Right ventricle myocardium superior (tissue), 1 donor: ENCODE measurements around the gene CEP164. TPM values are rescaled to one million over a fixed set of nuclear protein-coding genes. Genes with fewer than 3 reads are reported as not detected.

Experiments
- ATAC-seq: fragments of 200-7000 bp; cut with Tn5 transposase; one replicate; pipeline ENCODE4 v1.9.1; 2020; ENCODE audit warnings: mild to moderate bottlenecking; ENCODE audit not compliant: poor library complexity
- DNase-seq: peaks from one replicate; pipeline ENCODE4 v3.0.0-alpha.2; 2020
- intact Hi-C: fragments of 100-400 bp; cut with DNase I; formaldehyde crosslinking; loops from one replicate; pipeline ENCODE4 v1.11.2; 2022
- total RNA-seq: library from RNA; stranded (reverse); fragmentation: NEBNext Ultra II Directional; extraction: Animal tissue kit (Norgen Biotek cat#: 25700); gene quantifications from one replicate; pipeline ENCODE4 v1.2.1, GENCODE V29; 2021
- donor health status: DM: no; HTN: yes; CAD: no; lungs with severe emphysema.

CEP164 gene
- total RNA-seq, 1 donor from 2014 or later = 4.3 TPM

DNA sequence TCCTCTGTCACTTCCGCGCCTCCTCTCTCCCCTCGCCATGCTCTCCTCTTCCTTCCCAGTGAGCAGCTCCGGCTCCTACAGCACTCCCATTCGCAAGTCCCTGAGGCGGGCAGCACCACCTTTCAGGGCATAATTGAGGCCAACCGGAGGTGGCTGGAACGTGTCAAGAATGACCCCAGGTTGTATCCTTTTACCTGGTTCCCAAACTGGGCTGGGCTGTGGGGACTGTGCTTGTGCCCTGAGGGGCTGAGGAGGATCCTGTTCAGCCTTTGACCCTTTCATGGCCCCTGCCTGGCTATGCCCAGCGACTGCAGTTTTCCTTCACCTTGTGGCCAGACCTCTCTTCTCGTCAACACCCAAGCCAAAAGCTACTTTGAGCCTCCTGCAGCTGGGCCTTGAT lies 84.1 kb downstream of the CEP164 start:
- intact Hi-C loops = no loop called here
- DNase-seq (no peak), ATAC-seq (no peak)

DNA sequence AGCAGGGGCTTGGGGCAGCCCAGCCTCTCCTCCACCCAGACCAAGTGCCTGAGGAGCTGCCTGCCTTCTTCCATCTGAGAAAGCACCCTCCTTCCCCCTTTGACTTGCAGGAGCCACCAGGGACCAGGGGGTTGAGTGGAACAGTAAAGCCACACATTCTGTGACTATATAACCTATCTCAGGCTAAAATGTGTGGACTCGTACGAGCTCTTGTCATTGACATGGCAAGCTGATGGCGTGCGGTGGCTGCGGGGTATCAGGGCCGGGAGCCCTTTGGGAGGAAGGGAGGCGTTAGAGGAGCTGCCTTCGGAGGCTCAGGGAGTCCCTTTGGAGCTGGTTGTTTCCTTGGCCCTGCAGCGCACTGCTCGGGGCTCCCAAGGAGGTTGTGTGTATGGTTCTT lies 84.5 kb downstream of the CEP164 start:
- DNase-seq (no peak), ATAC-seq (no peak)
- intact Hi-C loops = no loop called here

DNA sequence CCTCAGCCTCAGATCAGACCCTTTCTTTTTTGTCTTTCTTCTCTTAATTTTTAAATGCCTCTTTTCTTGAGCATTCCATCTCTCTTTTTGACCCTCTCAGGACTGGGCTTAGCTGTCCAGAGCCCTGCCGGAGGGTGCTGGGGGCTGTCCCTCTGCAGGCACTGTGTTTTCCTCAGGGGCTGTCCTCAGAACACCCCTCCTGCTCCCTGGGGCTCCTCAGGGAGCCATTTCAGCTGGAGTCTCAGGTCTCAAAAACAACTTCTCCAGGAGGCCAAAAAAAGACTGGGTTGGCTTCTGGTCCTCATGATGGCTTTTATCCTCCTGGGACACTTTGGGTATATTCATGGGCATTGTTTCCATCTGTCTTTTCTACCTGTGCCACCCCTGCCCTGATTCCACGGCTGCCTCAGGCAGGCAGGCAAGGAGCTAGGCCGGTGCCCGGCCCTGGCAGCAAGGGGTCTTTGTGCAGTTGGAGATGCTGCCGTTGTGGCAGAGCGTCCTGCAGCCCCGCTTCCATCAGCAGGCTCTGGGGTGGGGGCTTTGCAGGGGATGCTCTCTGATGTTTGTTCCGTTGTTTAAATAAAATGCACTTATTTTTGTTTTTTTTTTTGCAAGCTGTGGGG lies 85.1 kb downstream of the CEP164 start:
- intact Hi-C loops = no loop called here
- ATAC-seq (no peak), DNase-seq (no peak)

DNA sequence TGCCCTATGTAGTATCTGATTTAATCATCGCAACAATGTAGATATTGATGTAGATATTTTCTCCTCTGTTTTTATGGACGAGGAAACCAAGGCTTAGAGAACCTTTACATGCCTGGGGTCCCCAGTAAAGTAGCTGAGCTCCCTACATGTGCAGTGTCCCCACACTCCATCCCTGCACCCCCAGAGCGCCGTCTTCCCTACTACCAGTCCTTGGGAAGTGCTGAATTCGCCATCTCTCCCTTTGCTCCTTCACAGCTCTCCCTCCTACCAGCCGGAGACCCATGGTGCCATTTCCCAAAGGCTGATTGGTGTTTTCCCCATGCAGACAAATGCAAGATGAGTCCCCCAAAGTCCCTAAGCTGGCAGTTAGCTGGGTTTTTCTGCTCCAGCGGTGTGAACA lies 86.0 kb downstream of the CEP164 start:
- ATAC-seq (no peak), DNase-seq (no peak)
- intact Hi-C loops = no loop called here

DNA sequence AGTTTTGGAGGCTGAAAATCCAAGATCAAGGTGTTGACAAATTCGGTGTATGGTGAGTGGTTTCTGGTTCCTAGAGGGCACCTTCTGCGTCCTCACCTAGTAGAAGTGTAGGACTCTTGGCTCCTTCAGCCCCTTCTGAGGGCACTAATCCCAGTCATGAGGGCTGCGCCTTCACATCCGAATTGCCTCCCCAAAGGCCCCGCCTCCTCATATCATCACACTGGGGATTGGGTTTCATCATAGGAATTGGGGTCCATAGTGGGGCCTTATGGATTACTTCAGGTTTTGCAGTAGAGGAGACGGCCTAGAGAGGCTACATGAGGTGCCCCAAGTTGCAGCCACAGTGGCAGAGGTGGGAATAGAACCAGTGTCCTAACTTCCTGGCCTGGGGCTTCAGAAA lies 87.1 kb downstream of the CEP164 start:
- DNase-seq (no peak), ATAC-seq (no peak)
- intact Hi-C loops = no loop called here

DNA sequence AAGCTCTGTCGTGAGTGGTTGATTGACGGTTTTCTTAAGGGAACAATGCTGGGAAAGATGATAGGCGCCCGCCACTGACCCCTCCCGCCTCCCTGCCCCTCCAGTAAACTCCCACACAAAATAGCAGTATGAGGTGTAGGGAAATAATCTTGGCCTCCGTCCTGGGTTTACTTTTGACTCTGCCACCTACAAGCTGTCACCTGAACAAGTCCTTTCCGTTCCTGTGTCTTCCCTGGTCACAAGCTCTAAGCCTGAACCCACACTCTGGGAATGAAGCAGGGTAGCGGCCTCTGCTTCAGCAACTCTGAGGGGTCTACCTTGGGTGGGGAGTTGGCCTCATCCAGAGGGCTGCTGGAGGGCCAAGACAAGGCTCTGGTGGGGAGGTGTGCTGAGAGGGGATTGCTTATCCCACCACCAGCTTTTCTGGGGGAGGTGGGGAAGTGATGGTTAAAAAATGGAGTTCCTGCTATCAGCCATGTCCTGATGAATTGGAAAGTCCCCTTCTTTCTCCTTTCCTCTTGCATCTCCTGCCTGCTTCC lies 87.8 kb downstream of the CEP164 start:
- no peak for ATAC-seq
- DNase-seq = no peak
- intact Hi-C loops = no loop called here

DNA sequence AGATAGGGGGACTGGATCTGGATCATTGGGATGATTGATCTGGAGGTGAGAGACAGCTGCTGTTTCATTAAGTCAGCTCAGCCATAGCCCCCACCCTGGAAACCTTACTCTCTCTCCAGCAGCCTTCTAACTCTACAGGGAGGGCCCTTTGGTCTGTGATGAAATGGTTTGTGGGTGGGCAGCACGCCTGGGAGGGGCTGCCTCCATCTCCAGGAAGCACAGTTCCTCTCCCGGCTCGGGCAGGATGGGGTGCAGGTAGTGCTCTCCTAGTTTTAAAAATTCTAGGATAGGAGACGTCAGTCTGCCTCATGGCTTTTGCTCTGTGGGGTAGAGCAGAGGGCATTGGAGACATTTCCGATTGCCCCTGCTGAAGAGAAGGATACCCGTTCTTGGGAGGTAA lies 89.7 kb downstream of the CEP164 start:
- intact Hi-C loops = no loop called here
- no peak for ATAC-seq
- DNase-seq = no peak

DNA sequence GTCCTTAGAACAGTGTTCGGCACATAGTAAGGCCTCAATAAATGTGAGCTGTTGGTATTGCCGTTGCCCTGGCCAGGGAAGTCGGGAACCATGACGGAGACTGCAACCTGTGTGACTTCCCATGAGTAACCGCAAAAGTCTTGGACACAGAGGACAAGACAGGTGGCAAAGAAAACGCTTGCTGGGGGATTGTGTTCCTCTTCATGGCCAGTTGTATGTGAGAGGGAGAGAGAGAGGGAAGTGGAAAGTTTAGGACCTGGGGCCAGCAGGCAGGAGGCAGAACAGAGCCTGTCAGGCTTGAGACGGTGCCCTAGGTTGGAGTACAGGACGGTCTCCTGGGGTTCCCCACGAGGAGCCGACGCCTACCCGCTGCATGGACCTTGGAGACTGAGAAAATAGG lies 90.2 kb downstream of the CEP164 start:
- ATAC-seq = no peak
- no peak for DNase-seq
- intact Hi-C loops = no loop called here

DNA sequence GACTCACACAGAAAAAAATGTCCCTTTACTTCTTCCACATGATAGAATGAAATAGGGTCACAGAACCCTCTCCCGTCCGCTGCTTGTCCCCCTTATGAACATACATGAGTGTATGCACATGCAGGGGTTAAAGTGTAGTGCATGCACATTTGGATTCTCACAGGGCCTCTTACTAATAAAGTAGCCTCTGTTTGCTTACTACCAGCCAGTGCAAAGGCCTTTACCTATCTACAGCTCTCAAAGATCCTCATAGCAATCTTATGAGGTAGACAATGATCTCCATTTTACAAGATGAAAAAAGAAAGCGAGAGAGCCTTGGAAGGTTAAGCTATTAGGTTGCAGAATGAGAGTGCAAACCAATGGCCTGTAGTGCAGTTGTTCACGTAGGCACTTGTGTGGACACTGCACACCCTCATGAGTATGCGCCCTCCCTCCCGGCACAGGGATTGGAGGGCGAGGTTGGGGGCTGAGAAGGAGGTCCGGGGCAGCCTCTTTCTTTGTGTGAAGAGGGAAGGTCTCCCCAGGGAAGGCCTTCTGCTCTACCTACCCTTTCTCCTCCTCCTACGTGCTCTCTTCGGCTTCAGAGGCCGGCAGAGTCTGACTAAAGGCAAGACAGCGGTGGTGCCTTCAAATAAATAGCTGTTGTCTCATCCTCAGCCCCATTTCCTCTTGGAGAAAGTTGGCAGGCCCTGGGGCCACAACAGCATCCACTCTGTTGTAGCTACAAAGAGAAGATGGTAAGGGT lies 91.3 kb downstream of the CEP164 start:
- DNase-seq (no peak), ATAC-seq (no peak)
- intact Hi-C loops = no loop called here

DNA sequence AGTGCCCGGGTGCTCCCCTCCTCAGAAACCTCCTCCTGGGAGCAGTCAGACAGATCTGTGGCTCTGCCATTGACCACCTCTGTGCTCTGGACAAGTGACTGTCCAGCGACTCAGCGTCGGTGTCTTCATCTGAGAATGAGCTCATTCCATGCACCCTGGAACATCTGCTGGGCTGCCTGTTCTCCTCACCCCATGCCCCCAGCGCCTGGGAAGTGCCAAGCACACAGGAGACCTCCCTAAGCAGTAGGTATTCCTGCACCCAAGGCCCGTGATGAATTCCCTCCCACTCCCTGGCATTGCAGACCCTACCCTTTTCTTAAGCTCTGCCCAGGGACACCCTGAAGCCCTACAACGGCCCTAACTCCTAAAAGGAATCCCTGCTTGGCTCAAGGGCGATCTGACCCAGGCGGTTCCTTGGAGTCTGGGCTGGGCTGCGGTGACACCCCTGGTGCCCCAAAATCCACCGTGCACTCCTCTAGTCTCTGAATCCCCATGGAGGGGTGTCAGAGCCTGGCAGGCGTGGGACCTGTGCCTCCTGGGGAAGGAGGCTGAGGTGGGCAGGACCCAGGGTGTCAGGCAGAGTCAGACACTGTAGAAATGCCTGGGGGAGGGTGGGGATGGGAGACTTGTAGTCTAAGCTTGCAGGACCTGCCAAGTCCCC lies 92.0 kb downstream of the CEP164 start:
- ATAC-seq (no peak), DNase-seq (no peak)

DNA sequence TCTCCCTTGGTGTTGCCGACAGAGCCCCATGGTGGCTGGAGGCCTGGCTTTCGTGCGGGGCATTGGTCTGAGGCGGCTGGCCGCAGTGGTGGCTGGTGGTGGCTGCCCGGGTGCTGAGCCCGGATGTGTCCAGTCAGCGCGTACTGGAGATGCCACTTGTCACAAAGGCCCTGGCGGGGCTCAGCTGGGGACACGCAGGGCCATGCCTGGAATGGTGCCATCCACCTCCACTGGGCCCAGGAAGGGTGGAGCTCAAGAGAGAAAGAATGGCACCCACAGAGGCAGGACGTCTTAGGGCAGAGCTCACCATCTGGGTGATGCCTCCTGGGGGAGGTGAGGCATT lies 92.5 kb downstream of the CEP164 start:
- intact Hi-C loops = no loop called here
- DNase-seq (no peak), ATAC-seq (no peak)

More for the DNA sequence above, 92.0 kb downstream of the CEP164 start:
- intact Hi-C loops = no loop called here

DNA sequence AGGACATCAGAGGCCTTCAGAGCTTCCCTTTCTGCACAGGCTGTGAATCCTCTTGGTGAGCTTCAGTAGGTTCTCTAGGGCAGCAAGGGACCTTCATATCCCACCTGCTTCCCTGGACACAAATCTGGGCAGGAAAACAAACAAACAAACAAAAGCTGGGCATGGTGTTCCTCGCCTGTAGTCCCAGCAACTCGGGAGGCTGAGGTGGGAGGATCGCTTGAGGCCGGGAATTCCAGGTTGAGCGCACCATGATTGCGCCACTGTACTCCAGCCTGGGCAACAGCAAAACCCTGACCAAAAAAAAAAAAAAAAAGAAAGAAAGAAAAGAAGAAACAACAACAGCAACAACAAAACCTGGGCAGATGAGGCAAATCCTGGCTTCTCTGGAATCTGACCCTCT lies 92.9 kb downstream of the CEP164 start:
- ATAC-seq = no peak
- intact Hi-C loops = no loop called here
- DNase-seq = no peak

DNA sequence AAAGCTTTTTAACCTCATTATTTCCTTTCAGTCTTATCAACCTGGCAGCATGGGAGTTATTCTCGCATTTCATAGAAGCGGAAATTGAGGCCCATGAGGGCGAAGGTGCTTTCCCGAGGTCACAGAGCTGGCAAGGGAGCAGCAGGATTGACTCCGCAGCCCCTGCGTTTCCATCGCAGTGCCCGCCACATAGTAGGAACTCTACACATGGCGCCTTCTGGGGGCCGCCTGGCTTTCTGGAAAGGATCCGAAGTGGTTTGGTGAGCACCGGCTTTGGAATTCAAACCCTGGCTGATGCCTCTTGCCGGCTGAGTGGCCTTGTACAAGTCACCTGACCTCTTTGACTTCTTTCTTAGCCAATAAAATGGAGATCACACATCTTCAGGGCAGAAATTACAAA lies 93.4 kb downstream of the CEP164 start:
- intact Hi-C loops = no loop called here
- ATAC-seq (no peak), DNase-seq (no peak)

DNA sequence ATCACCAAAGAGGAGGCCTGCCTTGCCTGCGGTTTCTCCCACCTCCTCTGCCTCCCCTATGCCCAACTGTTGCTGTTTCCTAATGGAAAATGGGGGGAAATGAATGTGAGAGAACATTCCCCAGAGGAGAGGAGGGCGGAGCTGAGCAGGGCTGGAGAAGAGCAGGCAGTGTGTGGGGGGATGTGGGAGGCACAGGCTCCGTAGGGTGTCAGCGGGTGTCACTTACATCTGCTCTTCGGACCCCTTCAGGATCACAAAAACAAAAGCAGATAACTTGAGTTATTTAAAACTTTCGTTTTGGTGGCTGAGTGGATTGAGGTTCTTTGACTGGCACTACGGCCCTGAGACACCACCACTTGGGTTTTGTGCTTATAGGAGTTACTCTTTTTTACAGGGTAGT lies 93.8 kb downstream of the CEP164 start:
- DNase-seq (no peak), ATAC-seq (no peak)
- intact Hi-C loops = no loop called here

DNA sequence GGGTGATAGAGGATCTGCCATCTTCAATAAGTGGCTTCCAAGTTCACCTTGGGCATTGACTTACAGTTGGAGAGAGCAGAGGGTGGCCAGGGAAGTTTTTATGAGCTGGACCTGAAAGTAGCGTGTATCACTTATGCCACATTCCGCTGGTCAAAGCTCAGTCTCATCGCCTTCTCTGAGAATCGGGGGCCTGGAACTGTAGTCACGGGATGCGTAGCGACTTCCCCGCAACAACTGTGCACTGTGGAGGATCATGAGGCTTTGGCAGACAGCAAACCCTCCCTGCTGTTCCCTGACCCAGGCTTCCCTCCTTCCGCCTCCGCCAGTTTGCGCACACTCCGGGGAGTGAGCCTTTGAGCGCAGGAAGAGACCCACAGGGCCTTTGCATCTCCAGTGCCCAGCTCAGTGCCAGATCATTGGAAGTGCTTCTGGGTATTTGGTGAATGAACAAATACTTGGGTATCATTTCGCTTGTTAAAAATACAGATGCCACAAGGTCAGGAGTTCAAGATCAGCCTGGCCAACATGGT lies 95.5 kb downstream of the CEP164 start:
- intact Hi-C loops = no loop called here
- DNase-seq (no peak), ATAC-seq (no peak)

DNA sequence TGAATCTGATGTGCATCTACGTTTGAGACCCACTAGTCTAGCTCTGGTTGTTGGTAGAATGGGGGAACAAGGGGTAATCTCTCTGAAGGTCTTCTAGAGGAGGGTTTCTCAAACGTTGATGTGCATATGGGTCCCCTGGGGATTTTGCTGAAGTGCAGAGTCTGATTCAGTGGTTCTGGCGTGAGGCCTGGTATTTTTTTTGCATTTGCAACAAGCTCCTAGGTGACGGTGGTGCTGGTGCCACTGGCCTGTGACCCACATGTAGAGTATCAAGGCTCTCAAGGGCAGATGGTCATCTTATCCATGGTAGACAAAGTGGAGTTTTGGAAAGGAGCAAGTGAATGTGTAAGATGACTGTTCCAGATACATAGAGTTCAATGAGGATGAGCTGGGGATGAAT lies 97.1 kb downstream of the CEP164 start:
- intact Hi-C loops = no loop called here
- DNase-seq (no peak), ATAC-seq (no peak)

DNA sequence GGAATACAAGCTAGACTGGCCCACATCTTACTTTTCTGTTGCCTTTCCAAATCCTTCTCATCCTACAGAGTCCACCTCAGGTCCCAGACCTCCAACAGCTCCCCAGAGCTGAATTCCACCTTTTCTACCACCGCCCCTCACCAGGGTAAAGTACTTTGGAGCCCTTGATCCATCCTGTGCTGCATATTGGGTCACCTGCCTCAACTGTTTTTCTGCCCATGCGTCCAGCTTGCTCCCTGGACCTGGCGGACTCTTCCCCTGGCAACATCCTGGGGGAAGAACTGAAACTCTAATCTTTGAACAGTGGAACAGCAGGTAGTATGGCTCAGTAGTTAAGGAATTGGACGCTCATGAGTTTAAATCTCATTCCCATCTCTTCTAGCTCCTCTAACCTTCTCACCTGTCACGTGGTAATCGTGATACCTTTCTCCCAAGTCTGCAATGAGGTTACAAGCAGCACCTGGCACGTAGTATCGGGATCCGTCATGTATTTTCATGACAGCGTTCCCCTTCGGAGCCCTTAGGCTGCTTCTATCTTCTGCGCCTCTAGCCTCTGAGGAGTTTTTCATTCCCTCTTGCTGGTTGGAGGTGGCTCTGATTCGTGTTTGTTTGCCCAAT lies 98.1 kb downstream of the CEP164 start:
- no peak for DNase-seq
- peak; percentile 12 for ATAC-seq
- intact Hi-C loops = loop anchor here (2.0 kb wide), 1 partner anchor 391 kb away; no protein-coding TSS in a partner anchor

DNA sequence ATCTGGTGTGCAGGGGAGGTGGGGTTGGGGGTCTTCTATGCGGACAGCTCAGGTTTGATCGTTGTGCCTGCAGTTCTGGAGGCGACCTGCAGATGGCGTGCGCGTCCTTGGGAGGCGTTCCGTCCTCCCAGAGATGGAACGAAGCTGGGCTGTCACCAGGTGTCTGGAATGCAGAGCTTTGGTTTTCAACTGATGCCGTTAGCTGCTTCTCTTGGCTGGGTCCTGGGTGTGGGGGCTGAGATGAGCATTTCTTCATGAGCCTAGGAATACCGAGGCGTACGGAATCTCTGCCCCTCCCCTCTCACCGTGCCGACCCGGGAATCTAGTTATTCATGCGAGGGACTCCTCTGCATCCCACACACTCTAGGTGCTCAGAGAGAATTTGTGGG lies 98.6 kb downstream of the CEP164 start:
- DNase-seq (peak; percentile 76), ATAC-seq (peak; percentile 78)
- intact Hi-C loops = loop anchor here (2.0 kb wide), 1 partner anchor 391 kb away; no protein-coding TSS in a partner anchor

DNA sequence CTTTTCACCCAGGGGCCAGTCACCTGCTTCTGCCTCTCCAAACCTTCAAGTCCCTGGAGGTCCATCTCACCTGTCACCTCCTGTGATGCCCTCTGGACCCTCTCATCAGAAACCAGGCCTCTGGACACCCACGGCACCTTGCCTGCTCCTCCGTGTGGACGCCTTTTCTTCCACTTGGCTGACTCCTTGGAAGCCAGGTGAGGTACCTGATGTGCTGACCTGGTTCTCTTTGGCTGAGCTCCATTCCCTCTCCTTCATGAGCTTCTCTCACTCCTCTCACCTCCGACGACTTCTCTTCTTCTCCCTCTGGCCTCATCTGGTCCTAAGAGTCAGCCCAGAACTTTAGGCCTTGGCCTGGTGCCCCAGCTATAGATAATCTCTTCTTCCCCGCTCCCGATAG lies 99.3 kb downstream of the CEP164 start:
- intact Hi-C loops = loop anchor here (2.0 kb wide), 1 partner anchor 390 kb away; no protein-coding TSS in a partner anchor
- ATAC-seq (no peak), DNase-seq (no peak)
